SW 1271 (cell line): Measurements from ENCODE around the gene CDH11.

Experiments
- DNase-seq, 2 experiments: peaks; one replicate each; lab custom pipeline; 2025; lab: John Stamatoyannopoulos, UW

Gene CDH11

DNA sequence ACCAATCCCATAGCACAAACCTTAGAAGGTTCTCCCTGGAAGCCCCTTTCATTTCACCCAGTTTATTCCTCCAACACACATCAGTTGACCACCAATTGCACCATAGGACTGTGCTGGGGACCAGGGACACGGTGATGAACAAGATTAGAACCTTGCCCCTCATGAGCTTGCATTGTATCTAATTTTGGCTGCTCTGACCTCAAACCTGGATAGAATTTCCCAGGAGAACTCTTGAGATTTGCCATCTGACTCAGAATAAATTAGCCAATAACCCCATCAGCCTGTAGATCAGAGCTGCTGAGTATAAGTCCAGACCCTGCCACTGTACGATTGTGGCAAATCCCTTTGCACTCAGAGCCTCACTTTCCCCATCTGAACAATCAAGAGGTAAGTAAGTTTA lies 52.1 kb downstream of the CDH11 start:
- DNase-seq, result no peak

DNA sequence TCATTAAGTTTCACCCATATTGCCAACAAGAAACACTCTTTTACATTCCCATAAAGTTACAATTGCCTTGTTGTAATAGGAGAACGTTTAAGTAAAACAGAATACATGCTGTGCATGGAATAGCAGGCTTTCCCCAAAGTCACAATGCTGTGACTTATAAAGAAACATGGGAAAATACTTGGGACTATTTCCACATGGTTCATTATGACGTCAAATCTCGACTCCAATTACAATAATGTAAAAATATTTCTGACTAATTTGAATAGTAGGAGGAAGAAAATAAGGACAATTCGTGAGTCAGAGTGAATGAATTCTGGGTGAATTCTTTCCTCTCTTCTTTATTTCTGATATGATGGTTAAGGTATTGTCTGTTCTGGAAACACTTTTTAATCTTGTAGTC lies 52.8 kb downstream of the CDH11 start:
- DNase-seq, result no peak

GRCh38 chr16:65068151-65068740 lies 53.6 kb downstream of the CDH11 start:
- no peak for DNase-seq

GRCh38 chr16:65066651-65067050 lies 55.2 kb downstream of the CDH11 start:
- DNase-seq, result no peak

DNA sequence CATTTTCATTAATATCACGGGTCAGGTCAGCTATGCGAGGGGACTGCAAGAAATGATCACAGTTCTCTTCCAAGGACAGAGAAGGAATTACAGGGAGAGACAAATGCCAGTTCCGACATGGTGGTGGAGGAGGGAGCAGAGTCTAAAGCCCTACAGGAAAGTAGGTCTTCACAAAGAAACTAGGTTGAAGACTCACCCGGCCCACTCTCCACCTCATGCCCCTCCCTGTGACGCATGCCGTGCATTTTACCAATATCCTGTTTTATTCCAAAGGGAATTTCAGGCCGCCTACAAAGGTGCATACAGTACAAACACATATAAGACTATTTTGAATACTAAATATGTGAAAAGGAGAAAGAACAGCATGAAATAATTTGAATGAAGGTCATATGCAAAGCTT lies 56.8 kb downstream of the CDH11 start:
- no peak for DNase-seq

- DNase-seq, result no peak
These were observed 57.7 kb downstream of the CDH11 start for GRCh38 chr16:65064131-65064530.

DNA sequence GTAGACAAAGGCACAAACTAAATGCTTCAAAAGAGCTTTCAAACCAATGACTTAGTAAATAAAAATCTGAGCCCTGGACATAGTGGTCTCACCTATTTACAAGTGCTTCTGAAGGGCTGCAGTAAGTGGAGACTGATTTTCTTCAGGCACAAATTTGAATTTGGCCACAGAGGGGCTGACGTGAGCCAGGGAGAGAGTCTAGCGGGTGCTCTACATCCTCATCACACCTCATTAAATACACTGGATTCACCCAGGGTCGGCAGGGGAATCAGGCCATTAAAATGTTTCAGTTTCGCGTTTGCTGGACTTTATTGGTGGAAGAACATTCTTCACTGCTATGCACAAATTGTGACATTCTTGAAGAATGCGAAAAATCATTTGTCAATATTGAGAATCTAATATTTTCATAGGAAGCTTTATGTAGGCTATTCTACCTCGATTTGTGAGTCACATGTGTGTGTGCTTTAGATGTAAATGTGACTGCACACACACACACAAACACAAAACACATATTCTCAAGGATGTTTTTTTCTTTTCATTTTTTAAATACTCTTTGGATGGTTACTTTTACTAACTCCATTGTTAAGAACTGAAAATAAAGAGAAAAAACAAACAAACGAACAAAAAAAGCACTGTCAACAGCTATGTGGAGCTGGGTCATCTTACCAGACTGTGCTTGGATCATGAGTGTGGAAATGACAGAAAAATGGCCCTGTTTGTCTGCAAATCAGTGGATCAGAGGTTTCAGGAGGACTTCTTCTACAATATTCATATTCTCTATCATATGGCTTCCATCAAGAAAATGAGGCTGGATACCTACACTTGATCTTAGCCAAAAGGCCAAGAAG lies 58.9 kb downstream of the CDH11 start:
- no peak for DNase-seq

DNA sequence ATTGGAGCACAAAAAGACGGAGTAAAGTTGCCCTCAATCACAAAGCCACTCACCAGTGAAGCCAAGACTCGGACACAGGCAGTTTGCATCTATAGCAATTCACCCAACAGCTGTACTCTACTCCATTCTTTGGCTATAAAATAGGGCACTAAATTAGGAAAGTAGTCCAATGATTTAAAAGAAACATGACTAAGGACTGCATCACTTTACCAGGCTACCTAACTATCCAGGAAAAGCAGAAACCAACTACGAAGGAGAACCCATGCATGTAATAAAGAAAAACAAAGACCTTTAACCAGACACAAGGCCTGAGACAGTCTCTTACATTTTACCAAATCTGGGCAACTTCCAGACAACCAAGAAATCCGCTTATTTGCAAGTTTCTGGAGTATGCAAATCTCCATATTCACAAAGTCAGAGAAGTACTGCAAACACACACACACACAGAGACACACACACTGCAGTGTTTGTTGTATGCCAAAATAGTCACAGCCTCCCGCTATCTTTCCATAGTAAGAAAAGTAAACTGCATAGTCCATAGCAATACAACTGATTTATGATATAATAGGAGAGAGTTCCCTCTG lies 59.8 kb downstream of the CDH11 start:
- DNase-seq, result no peak

GRCh38 chr16:65061263-65061662 lies 60.6 kb downstream of the CDH11 start:
- no peak for DNase-seq

DNA sequence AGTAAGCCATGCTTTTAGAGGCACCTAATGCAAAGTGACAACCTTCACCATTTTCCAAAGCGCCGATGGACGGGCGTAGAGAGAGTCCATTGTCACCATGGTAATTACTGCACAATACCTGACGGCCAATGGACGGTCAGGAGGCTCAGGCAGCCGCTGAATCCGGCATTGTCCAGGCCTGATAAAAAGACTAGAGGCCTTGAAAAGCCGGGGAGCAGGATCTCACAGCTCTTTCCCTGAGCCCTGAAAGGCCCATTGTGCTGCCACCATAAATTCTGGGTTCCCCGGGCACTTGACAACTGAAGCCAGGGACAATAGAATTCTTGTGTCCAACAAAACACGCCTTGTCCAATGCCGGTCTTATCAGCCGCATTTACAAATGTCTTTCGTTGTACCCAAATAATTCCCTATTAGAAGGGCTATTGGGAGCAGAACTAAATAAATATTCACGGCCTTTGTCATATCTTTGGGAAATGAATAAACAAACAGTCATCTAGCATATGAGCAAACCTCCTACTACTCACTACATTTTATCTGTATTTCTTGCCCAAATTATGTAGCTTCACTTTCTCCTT lies 62.4 kb downstream of the CDH11 start:
- DNase-seq, result no peak

DNA sequence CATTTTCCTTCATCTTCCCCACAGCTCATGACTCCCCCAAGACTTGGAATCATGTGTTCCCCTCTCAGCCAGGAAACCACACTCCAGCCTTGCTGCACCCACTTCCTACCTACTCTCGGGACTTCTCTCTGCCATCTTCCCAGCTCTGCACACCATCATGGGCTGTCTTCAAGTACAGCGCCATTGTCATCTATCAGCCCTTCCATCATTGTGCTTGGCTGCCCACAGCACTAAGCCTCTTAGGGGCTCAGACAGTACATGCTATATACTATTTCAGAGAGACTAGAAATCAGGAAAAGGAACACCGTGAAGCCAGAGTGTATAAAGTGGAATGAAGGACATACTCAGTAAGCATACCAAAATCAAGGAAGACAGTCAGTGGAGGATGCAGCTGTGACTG lies 64.7 kb downstream of the CDH11 start:
- no peak for DNase-seq

GRCh38 chr16:65054457-65054856 lies 67.4 kb downstream of the CDH11 start:
- DNase-seq, result no peak

DNA sequence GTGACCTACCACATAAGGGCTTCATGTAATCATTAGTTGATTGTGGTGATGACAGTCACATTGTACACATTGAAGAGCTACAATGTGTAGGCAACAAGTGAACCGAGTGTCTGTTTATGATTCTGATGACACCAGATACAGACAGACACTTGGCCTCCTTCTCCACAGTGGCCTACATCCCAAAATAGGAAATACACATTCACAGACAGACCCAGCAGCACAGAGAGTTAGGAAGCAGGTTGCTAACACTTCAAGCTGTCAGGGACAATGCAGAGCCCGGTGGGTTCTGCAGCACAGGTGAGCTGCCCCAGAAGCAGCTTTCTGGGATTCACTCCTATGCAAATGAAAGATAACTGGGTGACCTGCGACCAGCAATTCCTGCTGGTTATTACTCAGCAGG lies 72.2 kb downstream of the CDH11 start:
- no peak for DNase-seq

- DNase-seq, result no peak
These were observed 75.9 kb downstream of the CDH11 start for GRCh38 chr16:65045961-65046360.

- DNase-seq, result no peak
These were observed 77.0 kb downstream of the CDH11 start for GRCh38 chr16:65044873-65045272.

- no peak for DNase-seq
These were observed 77.8 kb downstream of the CDH11 start for GRCh38 chr16:65044026-65044425.

GRCh38 chr16:65042438-65043365 lies 79.2 kb downstream of the CDH11 start:
- DNase-seq, result no peak

GRCh38 chr16:65041667-65042066 lies 80.2 kb downstream of the CDH11 start:
- DNase-seq, result no peak

- no peak for DNase-seq
These were observed 83.8 kb downstream of the CDH11 start for GRCh38 chr16:65038100-65038499.

DNA sequence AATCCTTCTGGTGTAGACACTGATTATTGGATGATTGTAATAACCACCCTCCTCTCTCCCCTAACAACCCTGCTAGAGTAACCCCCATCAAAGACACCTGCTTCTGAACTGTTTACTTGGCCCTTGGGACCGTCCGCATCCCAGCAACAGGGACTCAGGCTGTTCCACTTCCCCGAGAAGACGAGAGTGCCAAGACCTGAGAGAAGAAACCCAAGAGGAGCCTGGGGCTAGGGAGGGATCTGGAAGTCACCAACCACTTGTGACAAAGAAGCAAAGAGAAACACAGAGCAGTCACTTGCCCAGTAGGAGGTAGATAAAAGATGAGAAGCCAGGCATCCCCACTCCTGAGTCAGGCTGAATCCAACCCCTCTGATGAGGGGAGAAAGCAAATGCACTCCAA lies 84.3 kb downstream of the CDH11 start:
- no peak for DNase-seq

DNA sequence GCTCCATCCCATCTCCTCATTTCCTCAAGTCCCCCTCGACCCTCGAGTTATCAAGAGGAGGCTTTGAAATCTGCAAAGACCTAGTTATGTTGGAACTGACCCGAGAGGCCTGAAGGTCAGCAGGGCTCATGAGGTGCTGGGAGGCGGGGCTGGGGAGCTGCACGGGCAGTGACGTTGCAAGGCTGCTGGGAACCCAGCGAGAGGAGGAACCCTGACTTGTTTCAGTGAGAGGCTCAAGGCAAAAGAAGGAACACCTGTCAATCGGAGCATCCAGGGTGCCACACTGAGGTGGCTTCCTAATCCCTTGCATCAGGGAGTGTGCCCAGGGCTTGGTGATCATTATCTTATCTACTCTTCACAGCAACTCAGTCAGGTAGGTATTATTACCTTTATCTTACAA lies 86.9 kb downstream of the CDH11 start:
- DNase-seq, result no peak

- no peak for DNase-seq
These were observed 89.5 kb downstream of the CDH11 start for GRCh38 chr16:65032387-65032786.
